Suprapubic skin (tissue), 3 donors: ENCODE measurements around the gene DGKB.

ENCODE experiments used
- POLR2A ChIP-seq, 2 donors: fragments of 450-650 bp; IDR thresholded peaks; one replicate each; pipeline ENCODE4 v1.6.1; 2017; ENCODE audit warnings: antibody characterized with exemption in 2 of 2, mild to moderate bottlenecking in 2 of 2, moderate library complexity in 2 of 2
- TF ChIP-seq, protein P1 (sequence below), 2 donors: fragments of 200-600 bp in 1 of 2; fragments of 450-650 bp in 1 of 2; sonication (generic) in 1 of 2; IDR thresholded peaks; one replicate each; pipeline ENCODE4 v1.5.1; 2016 to 2019; ENCODE audit warnings: antibody characterized with exemption in 2 of 2, mild to moderate bottlenecking in 1 of 2, moderate library complexity in 1 of 2

GRCh38 chr7:14395860-14396259 lies 506.7 kb downstream of the DGKB start:
- TF ChIP-seq, protein P1, sequence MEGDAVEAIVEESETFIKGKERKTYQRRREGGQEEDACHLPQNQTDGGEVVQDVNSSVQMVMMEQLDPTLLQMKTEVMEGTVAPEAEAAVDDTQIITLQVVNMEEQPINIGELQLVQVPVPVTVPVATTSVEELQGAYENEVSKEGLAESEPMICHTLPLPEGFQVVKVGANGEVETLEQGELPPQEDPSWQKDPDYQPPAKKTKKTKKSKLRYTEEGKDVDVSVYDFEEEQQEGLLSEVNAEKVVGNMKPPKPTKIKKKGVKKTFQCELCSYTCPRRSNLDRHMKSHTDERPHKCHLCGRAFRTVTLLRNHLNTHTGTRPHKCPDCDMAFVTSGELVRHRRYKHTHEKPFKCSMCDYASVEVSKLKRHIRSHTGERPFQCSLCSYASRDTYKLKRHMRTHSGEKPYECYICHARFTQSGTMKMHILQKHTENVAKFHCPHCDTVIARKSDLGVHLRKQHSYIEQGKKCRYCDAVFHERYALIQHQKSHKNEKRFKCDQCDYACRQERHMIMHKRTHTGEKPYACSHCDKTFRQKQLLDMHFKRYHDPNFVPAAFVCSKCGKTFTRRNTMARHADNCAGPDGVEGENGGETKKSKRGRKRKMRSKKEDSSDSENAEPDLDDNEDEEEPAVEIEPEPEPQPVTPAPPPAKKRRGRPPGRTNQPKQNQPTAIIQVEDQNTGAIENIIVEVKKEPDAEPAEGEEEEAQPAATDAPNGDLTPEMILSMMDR (IDR thresholded peaks at IDR 0.05) = no peak
- TF ChIP-seq POLR2A (IDR thresholded peaks at IDR 0.05) = no peak
